Rectal smooth muscle tissue (tissue), 1 donor: ENCODE data around the gene SENP2.

Experiments used
- H3K27ac ChIP-seq: one replicate; pipeline ENCODE4 v1.7.0; 2013; ENCODE audit warnings: low read depth, low read length, inconsistent platforms
- H3K27me3 ChIP-seq: one replicate; pipeline ENCODE4 v1.7.0; 2013; ENCODE audit warnings: low read length; ENCODE audit not compliant: control insufficient read depth, insufficient read depth
- H3K36me3 ChIP-seq: one replicate; pipeline ENCODE4 v1.7.0; 2013; ENCODE audit warnings: low read length; ENCODE audit not compliant: control insufficient read depth, insufficient read depth
- H3K4me1 ChIP-seq: one replicate; pipeline ENCODE4 v1.7.0; 2013; ENCODE audit warnings: low read length; ENCODE audit not compliant: control insufficient read depth, insufficient read depth
- H3K4me3 ChIP-seq: one replicate; pipeline ENCODE4 v1.7.0; 2013; ENCODE audit warnings: low read length
- H3K9ac ChIP-seq: one replicate; pipeline ENCODE4 v1.7.0; 2013; ENCODE audit warnings: low read length

Gene SENP2

GRCh38 chr3:185677146-185677829 lies 91.2 kb downstream of the SENP2 start:
- Histone ChIP-seq H3K27me3 (no peaks in the 10 kb centered on the region), H3K4me1 (no peaks in the 10 kb centered on the region), H3K27ac (no peak overlapping the region)

GRCh38 chr3:185678027-185678426 lies 91.9 kb downstream of the SENP2 start:
- Histone ChIP-seq H3K9ac (no peak overlapping the region), H3K27me3 (no peaks in the 10 kb centered on the region), H3K4me1 (no peaks in the 10 kb centered on the region), H3K27ac (no peak overlapping the region), H3K4me3 (no peak overlapping the region), H3K36me3 (no peaks in the 10 kb centered on the region)

More at GRCh38 chr3:185677146-185677829, 91.2 kb downstream of the SENP2 start:
- Histone ChIP-seq H3K9ac (no peak overlapping the region), H3K36me3 (no peaks in the 10 kb centered on the region), H3K4me3 (no peak overlapping the region)

- Histone ChIP-seq H3K4me3 (no peak overlapping the region), H3K27ac (no peak overlapping the region), H3K9ac (no peak overlapping the region), H3K36me3 (no peaks in the 10 kb centered on the region), H3K4me1 (no peaks in the 10 kb centered on the region), H3K27me3 (no peaks in the 10 kb centered on the region)
Observed at GRCh38 chr3:185680231-185680630, 94.1 kb downstream of the SENP2 start.
